AG09309 (cell line): ENCODE measurements around the gene GPR15LG.

Experiments used
- DNase-seq: peaks from one replicate; pipeline ENCODE4 v3.0.0-alpha.2; 2010; ENCODE audit warnings: low read depth
- H3K4me3 ChIP-seq: 2 replicates; pipeline ENCODE4 v1.5.1; 2011; ENCODE audit warnings: mild to moderate bottlenecking, low read depth, low read length, moderate library complexity; ENCODE audit not compliant: control insufficient read depth
- CTCF ChIP-seq: IDR thresholded peaks from 2 replicates; pipeline ENCODE4 v1.5.1; 2011; ENCODE audit warnings: mild to moderate bottlenecking, low read depth, low read length, inconsistent platforms; ENCODE audit not compliant: insufficient read depth, control insufficient read depth; ENCODE audit errors: missing control alignments

GPR15LG gene

GRCh38 chr10:84172467-84173356 lies 889 bp upstream of the GPR15LG start:
- no peak for DNase-seq

DNA sequence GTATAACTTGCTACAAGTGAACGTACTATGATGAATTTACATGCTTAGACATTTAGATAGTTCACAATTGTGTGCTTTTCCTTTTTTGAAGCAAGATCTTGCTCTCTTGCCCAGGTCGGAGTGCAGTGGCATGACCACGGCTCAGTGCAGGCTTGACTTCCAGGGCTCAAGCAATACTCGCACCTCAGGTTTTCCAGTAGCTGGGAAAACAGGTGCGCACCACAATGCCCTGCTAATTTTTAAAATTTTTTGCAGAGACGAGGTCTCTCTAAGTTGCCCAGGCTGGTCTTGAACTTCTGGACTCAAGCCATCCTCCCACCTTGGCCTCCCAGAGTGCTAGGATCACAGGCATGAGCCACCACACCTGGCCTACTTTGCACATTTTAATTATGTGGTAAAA lies 1.8 kb downstream of the GPR15LG start:
- no peak for TF ChIP-seq CTCF
- H3K4me3 ChIP-seq = no peak overlapping the region

More at GRCh38 chr10:84172467-84173356, 889 bp upstream of the GPR15LG start:
- no peak overlapping the region for H3K4me3 ChIP-seq
- TF ChIP-seq CTCF = no peak

DNA sequence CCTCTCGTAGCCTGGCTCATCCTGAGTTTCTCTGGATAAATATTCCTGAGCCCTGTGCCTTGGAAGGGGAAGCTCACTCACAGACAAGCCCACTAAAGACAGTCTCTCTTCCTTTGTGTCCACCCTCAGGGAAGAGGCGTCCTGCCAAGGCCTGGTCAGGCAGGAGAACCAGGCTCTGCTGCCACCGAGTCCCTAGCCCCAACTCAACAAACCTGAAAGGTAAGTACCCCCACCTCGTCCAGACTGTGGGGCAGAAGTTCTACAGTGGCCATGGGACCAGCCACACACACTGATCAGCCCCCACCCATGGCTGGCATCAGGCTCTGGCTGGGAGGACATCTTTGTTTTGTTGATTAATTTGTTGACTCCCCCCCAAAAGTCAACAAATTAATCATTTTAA lies 2.8 kb downstream of the GPR15LG start:
- TF ChIP-seq CTCF = no peak
- DNase-seq = no peak

More for the DNA sequence above, 1.8 kb downstream of the GPR15LG start:
- no peak for DNase-seq

DNA sequence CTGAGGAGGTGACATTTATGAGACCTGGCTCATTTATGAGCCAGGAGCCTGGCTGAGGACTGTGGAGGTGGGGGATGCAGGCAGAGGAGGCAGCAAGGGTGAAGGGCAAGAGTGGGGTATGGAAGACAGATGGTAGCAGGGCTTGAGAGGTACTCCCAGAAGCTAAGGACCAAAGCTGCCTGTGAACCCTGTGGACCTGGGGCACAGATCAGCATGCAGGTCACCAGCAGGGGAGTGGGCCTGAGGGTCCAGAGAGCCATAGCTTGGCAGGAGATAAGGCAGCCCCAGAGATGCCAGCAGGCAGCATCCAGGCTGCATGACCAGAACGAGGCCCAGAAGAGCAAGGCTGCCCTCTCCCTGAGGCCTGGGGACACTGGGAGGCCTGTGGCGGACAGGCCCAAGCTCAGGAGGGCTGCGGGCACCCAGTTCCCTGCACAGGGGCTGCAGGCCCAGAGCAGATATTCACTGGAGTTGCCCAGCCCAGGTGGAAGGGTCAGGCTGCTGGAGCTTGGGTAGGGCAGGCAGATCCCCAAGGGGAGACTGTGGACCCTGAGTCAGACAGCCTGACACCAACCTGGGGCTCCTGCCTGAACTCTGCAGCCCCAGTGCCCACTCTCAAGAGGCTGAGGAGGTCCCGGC lies 3.4 kb downstream of the GPR15LG start:
- no peak for DNase-seq
- H3K4me3 ChIP-seq = no peak overlapping the region
- TF ChIP-seq CTCF = no peak

More for the DNA sequence above, 2.8 kb downstream of the GPR15LG start:
- H3K4me3 ChIP-seq = no peak overlapping the region

DNA sequence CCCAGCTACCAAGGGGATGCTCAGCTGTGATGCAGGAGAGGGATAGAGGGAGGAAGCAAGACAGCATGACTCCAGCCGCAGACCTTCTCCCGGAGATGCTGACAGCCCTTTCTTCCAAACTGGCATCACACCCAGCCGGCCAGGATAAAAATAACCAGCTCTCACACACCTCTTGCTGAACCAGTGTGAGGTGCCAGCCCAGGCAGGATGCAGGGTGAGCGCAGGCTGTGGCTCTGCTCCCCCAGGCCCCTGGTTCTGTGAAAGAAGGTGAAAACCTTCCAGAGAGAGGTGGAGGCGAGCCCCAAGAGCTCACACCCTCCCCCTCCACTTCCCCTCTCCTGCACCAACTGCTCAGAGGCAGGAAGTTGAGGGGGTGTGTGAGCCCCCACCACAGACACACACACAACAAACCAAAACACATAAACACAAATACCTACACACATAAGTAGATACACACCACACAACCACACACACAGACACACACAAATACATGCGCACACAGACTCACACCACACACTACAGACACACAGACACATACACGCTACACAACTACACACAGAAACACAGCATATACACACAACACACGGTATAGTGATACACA lies 4.0 kb downstream of the GPR15LG start:
- TF ChIP-seq CTCF = no peak
- no peak overlapping the region for H3K4me3 ChIP-seq
- no peak for DNase-seq

- no peak overlapping the region for H3K4me3 ChIP-seq
- DNase-seq = no peak
- no peak for TF ChIP-seq CTCF
These were observed 4.6 kb downstream of the GPR15LG start for GRCh38 chr10:84178160-84178609.
